GM19395 (cell line): Measurements from ENCODE around the gene PMIS2.
A peak's percentile ranks its signal among the peaks of the same experiment; 100 is the strongest.

ENCODE experiments used
- ATAC-seq: cut with Tn5 transposase; IDR thresholded peaks from one replicate; pipeline ENCODE4 v1.9.1; 2021; ENCODE audit warnings: mild to moderate bottlenecking, moderate library complexity; ENCODE audit not compliant: unreplicated experiment

PMIS2 gene

DNA sequence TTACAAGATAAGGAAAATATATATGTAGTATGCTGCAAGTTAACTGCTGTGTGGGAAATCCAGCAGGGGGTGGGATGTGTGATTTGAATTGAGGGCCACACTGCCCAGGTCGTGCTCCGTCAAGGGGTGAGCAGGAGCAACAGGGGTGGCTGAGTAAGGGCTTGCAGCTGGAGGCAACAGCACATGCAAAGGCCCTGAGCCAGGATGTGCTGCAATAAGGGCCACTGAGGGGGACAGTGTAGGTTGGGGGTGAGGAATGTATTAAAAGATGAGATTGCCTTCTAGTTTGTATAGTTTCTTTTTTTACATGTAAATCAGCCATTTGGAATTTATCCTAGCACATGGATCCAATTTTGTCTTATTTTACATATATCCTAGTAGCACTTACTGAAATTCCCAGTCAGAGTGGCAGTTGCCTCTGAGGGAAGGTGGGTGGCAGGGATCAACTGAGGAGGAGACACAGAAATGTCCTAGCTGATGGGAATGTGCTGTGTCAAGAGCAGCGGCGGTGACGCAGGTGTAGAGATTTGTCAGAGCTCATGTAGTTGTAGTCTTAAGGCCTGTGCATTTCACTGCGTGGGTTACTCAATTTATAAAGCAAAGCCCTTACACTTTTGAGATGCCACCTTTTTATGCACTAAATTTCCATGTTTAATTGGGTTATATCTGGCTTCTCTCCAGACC is 37.5 kb downstream of the PMIS2 start:
- ATAC-seq: no peak

DNA sequence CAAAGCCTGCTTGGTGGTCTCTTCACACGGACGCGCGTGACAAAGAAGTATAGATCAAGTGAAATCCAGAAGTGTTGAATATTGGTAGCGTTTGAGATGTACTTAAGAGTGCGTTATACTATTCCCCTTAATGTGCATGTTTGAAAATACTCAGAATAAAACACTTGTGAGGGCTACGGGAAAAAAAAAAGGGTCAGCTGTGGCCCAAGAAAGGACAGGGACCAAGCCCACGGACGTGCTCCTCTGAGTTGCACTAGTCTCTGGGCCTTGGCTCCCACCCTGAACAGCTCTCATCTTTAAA is 42.2 kb downstream of the PMIS2 start:
- no peak for ATAC-seq

DNA sequence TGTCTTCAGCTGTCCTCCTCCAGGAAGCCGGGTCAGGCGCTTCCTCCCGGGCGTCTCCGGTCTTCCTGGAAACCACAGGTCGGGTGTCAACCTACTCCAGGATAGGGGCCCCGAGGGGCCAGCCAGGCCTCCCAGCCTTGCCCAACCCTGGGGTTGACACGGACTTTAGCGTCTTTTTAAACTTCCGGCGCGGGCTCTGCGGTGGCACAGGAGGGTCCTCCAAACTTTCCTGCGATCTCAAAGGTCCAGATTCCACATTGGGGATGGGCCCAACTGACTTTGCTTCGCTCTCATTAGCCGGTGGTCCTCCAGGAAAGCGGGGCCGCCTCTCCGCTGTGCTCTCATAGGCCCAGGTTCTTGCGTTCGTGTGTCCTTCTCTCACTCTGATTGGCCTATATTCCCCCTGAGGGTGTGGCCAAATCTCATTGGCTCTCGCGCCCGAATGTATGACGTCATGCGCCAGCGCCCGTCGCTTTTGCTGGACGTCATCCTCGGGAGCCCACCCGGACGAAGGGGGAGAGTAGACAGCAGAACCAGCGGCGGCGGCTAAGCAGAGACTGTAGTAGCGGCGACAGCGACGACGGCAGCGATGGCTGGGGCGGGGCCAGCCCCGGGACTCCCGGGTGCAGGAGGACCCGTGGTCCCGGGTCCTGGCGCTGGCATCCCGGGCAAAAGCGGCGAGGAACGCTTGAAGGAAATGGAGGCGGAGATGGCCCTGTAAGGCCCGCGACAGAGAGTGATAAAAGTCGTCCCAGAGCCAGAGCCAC is 42.8 kb downstream of the PMIS2 start, which contains the start of gene RBM42:
TSS of gene RBM42 (plus strand) at position 472 of the 767 bp plus-strand sequence. CDS start at position 590, 118 bp downstream.
- ATAC-seq: peak; percentile 93

DNA sequence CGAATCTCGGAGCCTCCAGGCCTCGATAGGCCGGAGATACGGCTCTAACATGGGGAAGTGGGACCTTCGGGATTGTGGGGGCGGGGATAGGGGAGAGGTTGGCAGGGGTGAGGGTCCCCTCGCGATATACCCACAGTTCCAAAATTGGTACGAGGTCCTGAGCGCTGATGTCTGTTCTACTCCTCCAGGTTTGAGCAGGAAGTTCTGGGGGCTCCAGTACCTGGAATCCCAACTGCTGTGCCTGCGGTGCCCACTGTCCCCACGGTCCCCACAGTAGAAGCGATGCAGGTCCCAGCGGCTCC is 43.3 kb downstream of the PMIS2 start:
- no peak for ATAC-seq

DNA sequence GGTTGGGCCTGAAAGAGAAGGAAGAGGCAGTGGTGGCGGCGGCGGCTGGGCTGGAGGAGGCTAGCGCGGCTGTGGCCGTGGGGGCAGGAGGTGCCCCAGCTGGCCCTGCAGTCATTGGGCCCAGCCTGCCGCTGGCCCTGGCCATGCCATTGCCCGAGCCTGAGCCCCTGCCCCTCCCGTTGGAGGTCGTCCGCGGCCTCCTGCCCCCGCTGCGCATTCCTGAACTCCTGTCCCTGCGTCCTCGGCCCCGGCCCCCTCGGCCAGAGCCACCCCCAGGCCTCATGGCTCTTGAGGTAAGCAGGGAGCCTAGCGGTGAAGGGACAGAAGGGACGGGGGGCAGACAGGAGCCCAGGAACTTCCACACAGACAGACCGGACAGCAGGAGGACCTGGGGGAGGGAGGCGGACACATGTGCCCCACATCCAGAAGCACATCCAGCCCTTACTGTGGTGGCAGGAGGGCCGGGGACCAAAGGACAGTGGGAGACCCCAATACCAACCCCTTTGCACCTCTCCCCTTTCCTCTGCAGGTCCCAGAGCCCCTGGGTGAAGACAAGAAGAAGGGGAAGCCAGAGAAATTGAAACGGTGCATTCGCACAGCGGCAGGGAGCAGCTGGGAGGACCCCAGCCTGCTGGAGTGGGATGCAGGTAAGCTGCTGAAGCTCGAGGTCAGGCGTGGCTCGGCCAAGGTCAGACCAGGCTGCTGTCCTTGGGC is 47.9 kb downstream of the PMIS2 start:
- no peak for ATAC-seq

DNA sequence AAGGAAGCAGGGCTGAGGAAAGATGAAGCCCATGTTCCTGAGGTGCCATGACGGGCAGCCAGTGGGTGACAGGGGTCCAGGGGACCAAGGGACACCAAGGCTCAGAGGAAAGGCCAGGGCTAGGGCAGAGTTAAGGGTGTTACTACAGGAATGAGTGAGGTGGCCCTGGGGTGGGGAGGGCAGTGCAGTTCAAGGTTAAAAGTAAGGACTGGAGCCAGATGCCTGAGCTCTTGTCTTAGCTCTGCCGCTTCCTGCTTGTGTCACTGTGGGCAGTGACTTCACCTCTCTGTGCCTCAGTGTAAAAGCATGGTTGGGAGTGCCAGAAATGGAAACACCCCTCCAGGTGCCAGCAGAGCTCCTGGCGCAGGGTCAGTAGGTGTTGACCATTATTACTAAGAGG is 50.7 kb downstream of the PMIS2 start:
- no peak for ATAC-seq
